Left colon (tissue), 2 donors: ENCODE measurements around the gene C2CD4A. TPM values are rescaled to one million over a fixed set of nuclear protein-coding genes. Genes with fewer than 3 reads are reported as not detected.

Experiments used
- ATAC-seq: fragments of 200-7000 bp; cut with Tn5 transposase; one replicate; pipeline ENCODE4 v1.9.1; 2020; ENCODE audit warnings: mild to moderate bottlenecking, moderate library complexity
- DNase-seq, 2 donors: peaks; one replicate each; pipeline ENCODE4 v3.0.0-alpha.2; 2020
- intact Hi-C, 2 donors: fragments of 100-400 bp; cut with DNase I in 1 of 2; cut with micrococcal nuclease in 1 of 2; formaldehyde crosslinking; loops; one replicate each; pipeline versions ENCODE4 v1.11.2 to v1.14.0; 2022; cut with DNase I, micrococcal nuclease
- total RNA-seq, 2 donors: library from RNA; stranded (reverse); fragmentation: NEBNext Ultra II Directional; extraction: Animal tissue kit (Norgen Biotek cat#: 25700); gene quantifications; one replicate each; pipeline ENCODE4 v1.2.1, GENCODE V29; 2021
- donor health status: DM: no; HTN: no; CAD: no.
- donor health status: DM: yes; HTN: yes; CAD: no.

Gene C2CD4A
- total RNA-seq, 2 donors from 2014 or later = 0.22 to 1.1 TPM

DNA sequence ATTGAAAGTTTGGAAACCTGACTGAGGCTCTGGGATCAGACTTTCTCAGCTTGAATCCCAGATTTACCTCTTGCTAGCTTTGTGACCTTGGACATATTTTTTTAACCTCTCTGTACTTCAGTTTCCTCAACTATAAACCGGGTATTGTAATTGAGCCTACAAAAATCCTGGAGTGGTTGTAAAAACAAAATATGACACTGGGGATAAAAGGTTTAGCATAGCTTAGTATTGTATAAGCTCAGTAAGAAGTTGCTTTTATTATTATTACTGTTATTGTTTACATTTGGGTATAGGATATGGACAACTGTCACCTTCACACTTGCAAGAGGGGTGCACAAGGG is 21.5 kb downstream of the C2CD4A start:
- ATAC-seq (peak; percentile 27), DNase-seq (no peak)
- intact Hi-C loops = no loop called here

DNA sequence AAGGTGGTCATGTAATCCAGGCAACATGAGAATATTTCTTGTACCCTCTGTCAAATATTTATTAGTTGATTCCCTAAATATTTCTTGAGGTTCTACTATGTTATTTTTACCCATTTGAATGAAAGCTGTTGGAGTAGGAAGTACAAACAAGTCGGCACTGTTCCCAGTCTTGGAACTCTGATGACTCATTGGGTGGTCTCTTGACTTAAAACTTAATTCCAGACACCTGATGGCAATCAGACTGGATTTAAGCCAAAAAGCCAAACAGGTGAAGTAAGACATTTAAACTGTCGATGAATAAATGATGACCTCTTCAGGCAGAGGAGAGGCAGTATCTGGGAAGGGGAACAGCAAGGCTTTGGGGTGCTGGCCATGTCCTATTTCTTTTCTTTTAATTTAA is 22.8 kb downstream of the C2CD4A start:
- intact Hi-C loops = no loop called here
- ATAC-seq (no peak), DNase-seq (no peak)

DNA sequence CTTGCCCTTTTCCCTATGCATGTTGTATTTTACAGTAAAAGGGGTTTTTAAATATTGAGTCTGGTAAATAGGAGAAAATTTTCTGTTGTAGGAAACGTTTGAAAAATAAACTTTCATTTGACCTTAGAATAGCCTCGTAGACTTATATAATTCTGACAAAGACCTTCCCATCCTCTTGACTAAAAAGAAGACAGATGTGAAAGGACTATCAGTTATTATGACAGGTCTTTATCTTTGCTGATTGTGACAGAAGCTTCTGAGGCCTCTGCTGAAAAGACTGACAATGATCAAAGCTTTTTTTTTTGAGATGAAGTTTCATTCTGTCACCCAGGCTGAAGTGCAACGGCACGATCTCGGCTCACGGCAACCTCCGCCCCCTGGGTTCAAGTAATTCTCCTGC is 24.2 kb downstream of the C2CD4A start:
- intact Hi-C loops = no loop called here
- ATAC-seq (no peak), DNase-seq (no peak)

DNA sequence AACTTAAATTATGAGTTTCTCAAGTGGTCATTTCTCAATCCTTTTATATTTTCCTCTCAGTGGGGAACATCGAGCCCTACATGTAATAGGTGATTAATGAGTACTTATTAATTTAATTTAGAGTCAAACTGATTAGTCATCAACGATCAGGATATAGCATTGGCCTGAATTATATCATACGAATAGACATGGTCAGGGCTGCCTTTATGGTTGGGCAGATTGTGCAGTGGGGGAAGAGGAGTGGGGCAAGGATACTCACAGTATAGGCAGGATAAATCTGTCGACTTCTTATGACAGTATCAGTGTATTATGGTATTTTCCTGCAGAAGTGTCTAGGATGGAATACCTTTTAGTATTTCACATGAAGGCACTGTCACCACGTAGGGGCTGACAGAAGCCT is 27.0 kb downstream of the C2CD4A start:
- intact Hi-C loops = no loop called here
- DNase-seq (no peak), ATAC-seq (no peak)

DNA sequence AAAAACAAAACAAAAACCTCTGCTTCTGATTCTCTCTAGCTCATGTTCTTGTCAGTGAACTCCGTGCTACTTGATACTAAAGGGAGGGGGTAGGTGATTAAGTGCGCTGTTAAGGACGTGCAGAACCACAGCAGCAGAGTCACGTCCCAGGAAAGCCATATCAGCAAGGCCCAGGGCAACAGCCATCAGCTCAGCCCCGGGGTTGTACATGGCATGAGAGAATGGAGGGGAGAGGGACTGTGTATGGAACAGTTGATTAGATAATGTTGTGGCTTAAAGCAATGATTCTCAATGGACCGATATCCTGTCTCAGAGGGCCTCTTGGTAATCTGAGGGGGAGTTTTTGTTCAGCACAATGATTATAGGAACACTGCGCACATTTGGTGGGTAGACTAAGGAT is 27.6 kb downstream of the C2CD4A start:
- DNase-seq (no peak), ATAC-seq (no peak)
- intact Hi-C loops = no loop called here

DNA sequence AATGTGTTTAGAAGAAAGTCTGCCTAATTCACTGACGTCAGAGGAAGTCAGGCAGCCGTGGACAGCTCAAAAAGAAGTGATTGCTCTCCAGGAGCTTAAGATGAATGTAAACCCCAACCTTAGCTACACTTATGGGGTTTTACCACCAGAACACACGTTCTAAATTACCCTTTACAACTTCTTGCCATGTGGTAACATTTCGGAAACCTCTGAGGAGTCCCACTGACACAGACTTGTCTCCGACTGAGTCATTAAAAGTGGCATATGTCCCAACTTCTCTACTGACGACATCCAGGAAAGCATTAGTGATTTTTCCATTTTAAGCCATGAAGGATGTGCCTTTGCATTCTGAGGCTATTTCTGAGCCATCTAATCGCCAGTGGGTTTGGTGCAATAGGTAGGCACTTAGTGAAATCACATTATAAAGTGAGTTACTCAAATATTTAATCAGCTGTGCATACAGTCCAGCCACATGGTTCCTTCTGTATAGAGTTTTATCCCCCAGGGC is 32.4 kb downstream of the C2CD4A start:
- DNase-seq (no peak), ATAC-seq (peak; percentile 58)
- intact Hi-C loops = no loop called here

DNA sequence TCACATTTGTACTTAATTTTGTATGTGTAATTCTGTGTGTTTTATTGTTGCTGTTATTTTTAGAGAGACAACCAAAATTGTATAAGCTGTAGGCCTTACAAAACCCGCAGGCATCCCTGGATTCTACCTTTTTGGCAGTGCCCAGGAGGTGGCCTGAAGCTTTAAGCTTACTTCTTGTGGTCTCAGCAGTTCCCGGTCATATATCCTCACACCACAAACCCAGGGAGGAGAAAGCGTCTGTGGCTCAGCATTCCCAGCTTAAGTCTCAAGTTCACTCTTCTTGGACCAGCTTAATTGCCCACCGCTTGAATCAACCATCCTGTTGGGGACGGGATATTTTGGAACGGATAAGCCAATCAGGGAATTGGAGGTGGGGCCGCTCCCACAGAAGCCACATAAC is 36.7 kb downstream of the C2CD4A start:
- ATAC-seq (no peak), DNase-seq (no peak)
- intact Hi-C loops = no loop called here

DNA sequence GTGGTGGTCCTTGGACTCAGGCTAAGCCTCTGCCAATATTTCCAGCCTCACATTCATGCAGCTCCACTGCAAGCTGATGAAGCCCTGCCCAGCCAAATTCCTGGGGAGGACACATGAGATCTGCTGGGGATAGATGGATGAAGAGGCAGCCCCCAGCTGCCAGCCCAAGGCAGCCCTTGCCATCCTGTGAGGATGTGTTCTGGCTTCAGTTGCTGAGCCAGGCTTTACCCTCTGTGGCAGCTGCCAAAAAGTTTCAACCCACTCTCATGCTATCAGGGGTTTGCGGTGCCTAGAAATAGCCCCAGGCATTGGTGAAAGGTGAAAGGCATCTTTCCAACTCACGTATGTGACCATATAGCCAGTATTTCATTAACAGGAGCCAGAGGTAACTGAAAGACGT is 37.6 kb downstream of the C2CD4A start:
- DNase-seq = no peak
- intact Hi-C loops = no loop called here
- no peak for ATAC-seq

DNA sequence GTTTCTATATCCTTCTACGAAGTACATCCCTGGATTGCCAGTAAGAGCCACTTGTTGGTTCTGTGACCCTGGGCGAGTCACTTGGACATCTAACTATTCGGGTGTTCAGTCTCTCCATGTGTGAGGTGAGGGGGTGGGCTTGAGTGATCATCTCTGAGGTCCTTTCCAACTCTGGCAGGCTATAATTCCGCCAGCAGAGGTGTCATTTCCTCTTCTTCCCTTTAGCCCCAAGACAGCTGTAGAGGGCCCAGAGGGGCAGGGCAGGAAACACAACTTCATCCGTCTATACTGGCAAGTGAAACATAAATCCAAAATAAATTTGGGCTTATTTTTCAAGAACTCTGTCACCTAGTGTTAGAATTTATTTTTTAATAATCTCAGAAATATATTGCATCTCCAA is 38.1 kb downstream of the C2CD4A start:
- intact Hi-C loops = no loop called here
- ATAC-seq = no peak
- DNase-seq = no peak

DNA sequence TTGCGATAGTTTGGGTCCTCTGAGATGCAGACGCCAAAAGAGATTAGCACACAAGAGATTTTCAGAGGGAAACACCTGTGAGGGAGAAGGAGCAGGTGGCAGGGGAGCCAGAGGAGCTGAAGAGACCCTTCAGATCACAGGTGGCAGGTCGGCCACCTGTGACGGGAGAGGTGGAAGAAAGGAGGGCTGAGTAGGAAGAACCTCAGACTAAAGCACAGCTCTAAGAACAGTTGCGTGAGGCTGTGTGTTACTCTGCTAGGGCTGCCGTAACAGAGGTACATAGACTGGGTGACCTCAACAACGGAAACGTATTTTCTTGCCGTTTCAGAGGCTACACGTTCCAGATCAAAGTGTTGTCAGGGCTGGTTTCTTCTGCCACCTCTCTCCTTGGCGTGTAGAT is 38.5 kb downstream of the C2CD4A start:
- DNase-seq (no peak), ATAC-seq (no peak)
- intact Hi-C loops = no loop called here

DNA sequence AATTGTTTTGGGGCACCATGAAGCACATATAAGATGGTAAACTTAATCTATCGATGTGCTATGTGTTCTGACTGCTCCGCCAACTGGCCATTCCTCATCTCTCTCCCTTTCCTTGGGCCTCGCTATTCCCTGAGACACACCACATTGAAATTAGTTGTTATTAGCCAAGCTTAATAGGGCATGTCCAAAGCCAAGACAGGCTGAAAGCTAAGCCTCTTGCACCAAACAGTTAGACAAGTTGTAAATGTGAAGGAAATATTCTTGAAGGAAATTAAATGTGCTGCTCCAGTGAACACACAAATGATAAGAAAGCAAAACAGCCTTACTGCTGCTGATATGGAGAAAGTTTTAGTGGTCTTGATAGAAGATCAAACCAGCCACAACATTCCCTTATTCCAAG is 39.3 kb downstream of the C2CD4A start:
- intact Hi-C loops = no loop called here
- ATAC-seq (no peak), DNase-seq (no peak)

DNA sequence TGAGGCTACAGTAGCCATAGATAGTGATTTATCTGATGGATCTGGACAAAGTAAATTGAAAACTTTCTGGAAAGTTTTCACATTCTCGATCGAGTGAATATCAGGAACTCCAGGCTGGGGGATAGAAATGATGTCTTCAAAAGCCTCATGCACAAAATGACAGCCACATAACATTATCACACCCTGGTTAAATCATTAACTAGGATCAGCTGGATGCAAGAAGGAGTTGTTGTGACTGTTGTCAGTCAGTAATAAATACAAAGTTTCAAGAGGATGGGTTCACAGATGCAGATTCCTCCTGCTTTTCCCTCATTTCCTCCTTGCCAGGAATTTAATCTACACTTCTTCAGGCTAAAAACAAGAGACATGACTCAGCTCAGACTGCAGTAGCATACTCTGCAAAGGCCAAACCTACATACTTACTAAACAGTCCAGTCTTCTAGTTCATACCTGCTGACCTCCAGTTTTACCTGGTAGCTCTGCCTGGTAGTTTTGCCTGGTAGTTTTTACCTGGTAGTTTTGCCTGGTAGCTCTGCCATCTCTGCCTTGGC is 40.9 kb downstream of the C2CD4A start:
- DNase-seq (no peak), ATAC-seq (peak; percentile 52)
- intact Hi-C loops = no loop called here

DNA sequence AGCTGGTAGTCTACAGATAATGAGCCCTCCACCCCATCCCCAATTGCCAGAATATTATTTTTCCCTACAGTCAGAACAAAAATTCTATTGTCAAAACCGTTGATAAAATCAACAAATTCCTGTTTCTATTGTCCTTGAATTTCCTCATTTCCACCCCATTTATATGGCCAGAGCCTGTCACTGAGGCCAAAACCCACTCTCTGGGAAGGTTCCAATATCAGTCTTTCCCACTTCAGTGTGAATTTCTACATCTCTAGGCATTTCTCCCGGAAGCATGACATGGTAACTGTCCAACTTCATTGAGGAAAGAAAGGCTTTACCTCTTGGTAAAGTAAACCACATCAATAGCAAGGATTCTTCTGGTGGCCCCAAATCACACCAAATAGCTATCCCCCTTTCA is 41.6 kb downstream of the C2CD4A start:
- ATAC-seq = no peak
- no peak for DNase-seq
- intact Hi-C loops = no loop called here

DNA sequence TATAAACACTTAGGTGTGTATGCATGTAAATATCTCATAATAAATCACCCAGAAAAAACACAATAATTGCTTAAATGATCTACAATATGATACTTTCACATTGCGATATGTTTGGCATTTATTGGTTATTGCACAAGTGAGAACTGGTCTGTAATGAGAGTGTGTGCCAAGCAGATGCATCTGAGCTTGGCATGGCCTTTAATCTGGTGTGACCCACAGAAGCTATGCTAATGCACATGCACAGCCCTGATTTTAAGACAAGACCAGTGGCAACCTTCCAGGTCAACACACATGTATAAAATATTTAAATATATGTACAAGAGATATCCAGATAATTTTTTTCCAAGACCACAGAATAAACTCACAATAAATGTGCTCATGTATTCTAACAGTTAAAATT is 42.7 kb downstream of the C2CD4A start:
- DNase-seq = no peak
- no peak for ATAC-seq
- intact Hi-C loops = no loop called here

DNA sequence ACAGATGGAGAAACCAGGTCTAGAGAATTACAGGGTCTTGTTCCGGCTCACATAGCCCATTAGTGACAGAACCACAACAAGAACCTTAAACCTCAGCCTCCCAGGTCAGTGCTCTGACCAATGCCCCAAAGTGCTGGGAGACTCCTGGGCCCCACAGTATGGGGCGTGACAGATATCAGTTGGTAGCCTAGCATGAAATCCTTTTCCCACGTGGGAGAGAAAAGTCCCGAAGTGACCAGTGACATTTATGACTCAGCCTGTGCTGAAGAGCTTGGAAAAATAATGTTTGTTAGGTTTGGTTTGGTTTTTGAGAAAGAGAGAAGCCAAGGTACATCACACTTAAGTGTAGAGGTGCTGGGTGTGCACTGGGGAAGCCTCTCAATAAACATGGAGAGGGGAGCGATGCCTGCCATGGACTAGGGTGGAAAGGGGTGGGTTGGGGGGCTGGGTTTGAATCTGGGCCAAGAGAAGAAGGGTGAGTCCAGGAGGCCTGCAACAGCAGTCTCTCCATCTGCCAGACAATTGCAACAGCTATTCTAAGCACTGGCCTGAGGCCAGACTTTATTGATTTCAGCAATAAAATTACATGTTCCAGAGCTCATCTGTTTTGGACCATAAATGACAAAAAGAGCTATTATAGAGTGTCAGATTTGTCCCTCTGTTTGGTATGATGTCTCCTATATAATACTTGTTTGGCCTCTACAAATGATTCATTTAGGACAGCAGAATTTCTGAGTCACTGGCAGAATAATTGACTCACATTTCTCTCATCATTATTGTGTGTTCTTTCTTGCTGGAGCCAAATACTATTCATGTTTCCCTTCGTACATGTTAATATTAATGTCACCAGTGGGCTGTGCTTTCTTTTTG is 43.4 kb downstream of the C2CD4A start:
- ATAC-seq (peak; percentile 47), DNase-seq (peak in 1 of 2 donors; percentile 34)
- intact Hi-C loops = no loop called here

DNA sequence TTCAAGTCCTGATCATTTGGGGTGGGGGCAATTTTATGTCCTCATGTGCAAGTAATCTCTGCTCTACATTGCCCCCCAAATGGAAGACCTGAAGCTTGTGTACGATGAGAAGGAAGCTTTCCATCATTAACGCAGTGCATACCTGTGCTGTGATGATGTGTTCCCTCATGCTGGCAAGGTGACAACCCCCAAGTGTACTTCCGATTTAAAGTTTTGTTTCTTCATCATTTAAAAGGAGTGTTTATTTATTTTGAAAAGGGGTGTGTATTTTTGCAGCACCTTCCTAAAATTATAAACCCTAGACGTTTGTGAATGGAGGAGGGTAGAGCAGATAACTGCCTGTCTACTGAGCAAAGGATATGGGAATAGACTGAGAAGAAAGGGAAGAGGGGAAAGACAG is 45.3 kb downstream of the C2CD4A start:
- ATAC-seq (no peak), DNase-seq (no peak)
- intact Hi-C loops = no loop called here

DNA sequence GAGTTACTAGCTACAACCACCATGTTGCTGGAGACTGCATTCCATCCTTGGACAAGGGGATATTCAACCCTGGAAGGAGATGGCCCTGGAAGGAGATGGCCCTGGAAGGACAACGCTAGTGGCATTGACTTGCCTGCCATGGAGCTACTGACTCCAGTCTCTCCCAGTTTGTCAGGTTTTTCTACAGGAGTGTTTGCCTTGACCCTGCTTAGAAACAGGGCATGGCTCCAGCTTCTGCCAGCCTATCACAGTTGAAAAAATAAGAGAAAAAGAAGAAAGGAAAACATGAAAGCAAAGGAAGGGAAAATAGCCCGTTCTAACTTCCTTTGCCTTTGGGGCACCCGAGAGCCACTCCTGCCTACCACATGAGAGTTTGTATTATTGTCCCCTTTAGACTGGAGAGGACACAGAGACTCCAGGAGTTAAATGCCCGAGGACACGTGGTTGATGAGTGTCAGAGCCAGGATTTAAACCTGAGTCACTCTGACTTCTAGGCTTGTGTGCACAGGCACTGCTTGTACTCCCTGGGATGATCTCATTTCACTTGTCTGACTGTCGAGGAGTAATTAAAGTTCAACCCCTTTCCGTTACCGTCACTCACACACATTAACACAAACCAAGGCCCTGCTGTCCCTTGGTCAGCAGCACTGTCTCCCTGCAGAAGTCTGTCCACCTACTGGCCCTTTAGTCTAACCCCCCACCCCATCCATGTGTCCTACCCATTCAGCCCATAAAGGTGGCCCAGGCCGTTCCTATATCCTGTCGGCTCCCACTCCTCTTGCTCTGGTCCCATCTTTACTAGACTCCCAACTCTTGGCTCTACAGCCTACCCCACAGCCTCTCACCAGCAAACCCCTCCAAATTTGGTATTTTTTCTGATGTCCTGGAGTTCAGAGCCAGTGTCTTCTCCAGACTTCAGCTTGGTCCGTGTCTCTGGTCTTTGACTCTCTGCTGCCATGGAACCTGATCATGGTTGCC is 46.1 kb downstream of the C2CD4A start:
- intact Hi-C loops = no loop called here
- peak; percentile 69 for ATAC-seq
- DNase-seq = no peak

DNA sequence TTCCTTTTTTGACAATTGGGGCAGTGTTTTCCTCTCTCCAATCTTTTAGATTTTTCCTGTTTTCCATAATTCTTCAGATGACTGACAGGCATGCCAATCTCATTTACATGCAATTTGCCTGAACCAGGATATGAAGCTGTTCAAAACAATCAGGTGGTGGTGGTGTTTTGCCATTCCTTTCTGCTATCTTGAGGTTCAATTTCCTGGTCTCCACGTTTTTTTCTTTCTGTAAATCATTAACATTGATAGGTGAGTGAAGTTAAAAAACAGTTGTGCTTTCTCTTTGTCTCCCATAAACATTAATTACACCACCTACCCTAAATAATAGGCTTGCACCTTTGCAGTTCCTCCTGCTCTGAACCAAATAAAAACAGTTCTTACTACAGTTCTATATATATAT is 49.1 kb downstream of the C2CD4A start:
- intact Hi-C loops = no loop called here
- peak; percentile 69 for ATAC-seq
- DNase-seq = no peak

DNA sequence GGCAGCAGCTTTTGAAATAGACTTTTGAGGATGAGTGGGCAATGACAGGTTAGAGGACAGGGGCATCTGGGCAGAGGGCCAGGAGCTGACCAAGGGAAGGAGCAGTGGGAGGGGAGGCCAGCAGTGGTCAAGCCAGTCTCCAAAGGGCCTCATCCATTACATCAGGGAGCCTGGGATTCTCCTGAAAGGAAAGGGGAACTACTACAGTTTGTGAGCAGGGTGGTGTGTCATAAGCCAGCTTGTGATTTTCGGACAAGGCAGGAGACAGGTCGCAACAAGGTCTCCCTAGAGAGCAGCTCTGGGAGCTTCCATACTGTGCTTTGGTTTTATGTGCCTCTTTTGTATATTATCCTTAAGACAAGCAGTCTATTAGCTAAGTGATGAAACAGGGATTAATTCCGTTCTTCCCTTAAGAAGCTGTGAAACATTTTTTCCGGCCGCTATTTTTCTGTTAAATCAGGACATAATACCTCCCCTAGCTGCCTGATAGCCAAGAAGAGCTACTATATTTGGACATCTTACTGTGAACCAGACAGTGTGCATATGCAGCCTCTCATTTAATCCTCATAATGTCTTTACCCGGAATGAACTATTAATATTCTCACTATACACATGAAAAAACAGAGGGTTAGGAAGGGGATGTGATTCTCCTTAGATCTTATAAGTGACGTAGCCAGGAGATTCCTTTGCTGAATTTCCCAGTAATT is 51.9 kb downstream of the C2CD4A start:
- DNase-seq = no peak
- intact Hi-C loops = no loop called here
- ATAC-seq = no peak
